SK-N-SH treated with all-trans-retinoic acid at 6 μM for 48 hours (cell line): ENCODE results near the gene SLC22A4.

ENCODE experiments used
- ARNTL ChIP-seq: fragments of 450-650 bp; formaldehyde crosslinking; IDR thresholded peaks from 2 replicates; pipeline ENCODE4 v1.5.0; 2020; ENCODE audit warnings: low read depth, mild to moderate bottlenecking, moderate library complexity, borderline replicate concordance
- BACH2 ChIP-seq: fragments of 250-450 bp; sonication (Bioruptor Pico); IDR thresholded peaks from 2 replicates; pipeline ENCODE4 v1.9.0; 2021; ENCODE audit warnings: mild to moderate bottlenecking, borderline replicate concordance
- CREB5 ChIP-seq: fragments of 250-450 bp; sonication (Bioruptor Pico); IDR thresholded peaks from 2 replicates; pipeline ENCODE4 v1.5.1; 2020; ENCODE audit warnings: low read depth, mild to moderate bottlenecking, moderate library complexity
- PPARA ChIP-seq: fragments of 250-450 bp; sonication (Bioruptor Pico); IDR thresholded peaks from 2 replicates; pipeline ENCODE4 v1.5.0; 2020; ENCODE audit warnings: mild to moderate bottlenecking, borderline replicate concordance
- SNAI2 ChIP-seq: fragments of 250-450 bp; sonication (Bioruptor Pico); IDR thresholded peaks from 2 replicates; pipeline ENCODE4 v1.5.0; 2020; ENCODE audit warnings: mild to moderate bottlenecking, moderate library complexity
- TSHZ2 ChIP-seq: fragments of 250-450 bp; sonication (Bioruptor Pico); IDR thresholded peaks from 2 replicates; pipeline ENCODE4 v1.5.0; 2020; ENCODE audit warnings: mild to moderate bottlenecking, moderate library complexity
- ZC3H10 ChIP-seq: fragments of 250-450 bp; sonication (Bioruptor Pico); IDR thresholded peaks from 2 replicates; pipeline ENCODE4 v1.5.1; 2021; ENCODE audit warnings: mild to moderate bottlenecking, moderate library complexity
- ZFP3 ChIP-seq: fragments of 250-450 bp; sonication (Bioruptor Pico); IDR thresholded peaks from 2 replicates; pipeline ENCODE4 v1.5.0; 2020; ENCODE audit warnings: mild to moderate bottlenecking, moderate library complexity
- ZNF70 ChIP-seq: fragments of 450-650 bp; formaldehyde crosslinking; IDR thresholded peaks from 2 replicates; pipeline ENCODE4 v1.5.0; 2020; ENCODE audit warnings: mild to moderate bottlenecking, moderate library complexity
- ZNF8 ChIP-seq: fragments of 450-650 bp; formaldehyde crosslinking; IDR thresholded peaks from 2 replicates; pipeline ENCODE4 v1.5.0; 2020; ENCODE audit warnings: mild to moderate bottlenecking, moderate library complexity
- TF ChIP-seq, protein P1 (sequence below): fragments of 250-450 bp; sonication (Bioruptor Pico); IDR thresholded peaks from 2 replicates; pipeline ENCODE4 v1.5.1; 2021; ENCODE audit warnings: mild to moderate bottlenecking, moderate library complexity

DNA sequence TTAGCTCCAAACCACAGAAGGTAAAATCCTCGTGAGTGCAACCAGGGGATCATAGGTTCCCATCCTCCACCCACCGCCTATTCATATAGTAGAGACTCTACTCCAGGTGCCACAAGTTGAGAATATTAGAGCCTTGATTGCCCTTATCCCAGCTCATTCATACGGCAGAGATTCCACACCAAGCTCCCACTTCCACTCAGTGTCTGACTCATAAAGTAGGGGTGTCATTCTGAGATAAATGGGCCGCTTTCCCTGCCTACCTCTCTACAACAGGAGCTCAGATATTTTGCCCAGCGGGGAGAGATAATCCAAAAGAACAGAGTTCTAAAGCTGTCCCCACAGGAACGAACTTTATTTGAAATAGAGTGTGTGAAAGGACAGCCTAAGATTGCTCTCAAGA lies 9.4 kb downstream of the SLC22A4 start:
- no peak for TF ChIP-seq ZFP3
- no peak for TF ChIP-seq ZC3H10 (CRISPR knock-in tag)
- no peak for TF ChIP-seq BACH2 (CRISPR knock-in tag)
- TF ChIP-seq ARNTL (CRISPR knock-in tag), result no peak
- TF ChIP-seq ZNF70 (CRISPR knock-in tag), result no peak
- TF ChIP-seq CREB5 (CRISPR knock-in tag), result no peak
- TF ChIP-seq ZNF8 (CRISPR knock-in tag), result no peak
- TF ChIP-seq SNAI2, result no peak
- no peak for TF ChIP-seq PPARA
- TF ChIP-seq, protein P1, sequence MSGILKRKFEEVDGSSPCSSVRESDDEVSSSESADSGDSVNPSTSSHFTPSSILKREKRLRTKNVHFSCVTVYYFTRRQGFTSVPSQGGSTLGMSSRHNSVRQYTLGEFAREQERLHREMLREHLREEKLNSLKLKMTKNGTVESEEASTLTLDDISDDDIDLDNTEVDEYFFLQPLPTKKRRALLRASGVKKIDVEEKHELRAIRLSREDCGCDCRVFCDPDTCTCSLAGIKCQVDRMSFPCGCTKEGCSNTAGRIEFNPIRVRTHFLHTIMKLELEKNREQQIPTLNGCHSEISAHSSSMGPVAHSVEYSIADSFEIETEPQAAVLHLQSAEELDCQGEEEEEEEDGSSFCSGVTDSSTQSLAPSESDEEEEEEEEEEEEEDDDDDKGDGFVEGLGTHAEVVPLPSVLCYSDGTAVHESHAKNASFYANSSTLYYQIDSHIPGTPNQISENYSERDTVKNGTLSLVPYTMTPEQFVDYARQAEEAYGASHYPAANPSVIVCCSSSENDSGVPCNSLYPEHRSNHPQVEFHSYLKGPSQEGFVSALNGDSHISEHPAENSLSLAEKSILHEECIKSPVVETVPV (CRISPR knock-in tag), result no peak
- no peak for TF ChIP-seq TSHZ2 (CRISPR knock-in tag)
